Putamen (tissue), 1 donor: ENCODE measurements around the gene PLPPR5.

ENCODE experiments used
- DNase-seq: peaks from one replicate; pipeline ENCODE4 v3.0.0-alpha.2; 2016; ENCODE audit warnings: low spot score

The PLPPR5 gene

GRCh38 chr1:98849969-98850636 lies 154.6 kb downstream of the PLPPR5 start:
- DNase-seq: no peak

GRCh38 chr1:98842241-98842640 lies 162.4 kb downstream of the PLPPR5 start:
- no peak for DNase-seq
